HepG2 (cell line): ENCODE data around the gene SEMA3F. TPM values are rescaled to one million over a fixed set of nuclear protein-coding genes. Genes with fewer than 3 reads are reported as not detected.

Experiments
- CBX2 ChIP-seq, 2 experiments: fragments of 200-600 bp in 1 of 2; sonication (generic); formaldehyde crosslinking in 1 of 2; IDR thresholded peaks; 2 replicates each; pipeline versions ENCODE4 v1.7.0 to v1.8.1; 2018 to 2022; ENCODE audit warnings: low read depth in 2 of 2, low read length in 1 of 2, mild to moderate bottlenecking in 1 of 2, missing genetic modification reagents in 1 of 2
- DDIT3 ChIP-seq: sonication (generic); formaldehyde crosslinking; IDR thresholded peaks from 2 replicates; pipeline ENCODE4 v1.4.0; 2020; ENCODE audit warnings: mild to moderate bottlenecking, missing genetic modification reagents
- FOXC1 ChIP-seq: sonication (generic); formaldehyde crosslinking; IDR thresholded peaks from 2 replicates; pipeline ENCODE4 v1.8.0; 2022; ENCODE audit warnings: mild to moderate bottlenecking, missing genetic modification reagents, borderline replicate concordance
- GABPB1 ChIP-seq: IDR thresholded peaks from 2 replicates; pipeline ENCODE4 v1.6.1; 2016; ENCODE audit warnings: mild to moderate bottlenecking, missing genetic modification reagents, moderate library complexity, missing compliant biosample characterization
- HNRNPUL1 ChIP-seq: fragments of 200-400 bp; formaldehyde crosslinking; IDR thresholded peaks from 2 replicates; pipeline ENCODE4 v1.6.1; 2017; ENCODE audit warnings: low read depth, mild to moderate bottlenecking, low read length, moderate library complexity
- NFYB ChIP-seq: sonication (generic); formaldehyde crosslinking; IDR thresholded peaks from 2 replicates; pipeline ENCODE4 v1.4.0; 2020; ENCODE audit warnings: missing genetic modification reagents
- NRL ChIP-seq: sonication (generic); formaldehyde crosslinking; IDR thresholded peaks from 2 replicates; pipeline ENCODE4 v1.5.0; 2020; ENCODE audit warnings: missing genetic modification reagents, mild to moderate bottlenecking, moderate library complexity, borderline replicate concordance
- PLRG1 ChIP-seq: fragments of 450-650 bp; conservative IDR thresholded peaks from 2 replicates; pipeline ENCODE4 v1.6.1; 2016
- POLR2AphosphoS2 ChIP-seq: IDR thresholded peaks from 2 replicates; pipeline ENCODE4 v1.6.1; 2011; ENCODE audit warnings: low read depth, low read length, improper control_type of control experiment
- POLR2G ChIP-seq: fragments of 200-400 bp; formaldehyde crosslinking; IDR thresholded peaks from 2 replicates; pipeline ENCODE4 v1.6.1; 2018; ENCODE audit warnings: mild to moderate bottlenecking, low read depth, low read length, moderate library complexity
- RCOR2 ChIP-seq: IDR thresholded peaks from 2 replicates; pipeline ENCODE4 v1.6.1; 2016; ENCODE audit warnings: missing biosample characterization, missing genetic modification reagents
- RFX3 ChIP-seq: IDR thresholded peaks from 2 replicates; pipeline ENCODE4 v1.6.1; 2016; ENCODE audit warnings: missing biosample characterization, missing genetic modification reagents
- SMARCC2 ChIP-seq: fragments of 450-650 bp; IDR thresholded peaks from 2 replicates; pipeline ENCODE4 v1.6.1; 2017; ENCODE audit warnings: antibody characterized with exemption, mild to moderate bottlenecking
- SOX5 ChIP-seq: IDR thresholded peaks from 2 replicates; pipeline ENCODE4 v1.6.1; 2016; ENCODE audit warnings: borderline replicate concordance
- ZBTB34 ChIP-seq: sonication (generic); formaldehyde crosslinking; IDR thresholded peaks from 2 replicates; pipeline ENCODE4 v1.8.0; 2022; ENCODE audit warnings: mild to moderate bottlenecking, missing genetic modification reagents
- ZBTB38 ChIP-seq: sonication (generic); formaldehyde crosslinking; IDR thresholded peaks from 2 replicates; pipeline ENCODE4 v1.5.1; 2020; ENCODE audit warnings: mild to moderate bottlenecking, missing genetic modification reagents
- ZNF292 ChIP-seq: sonication (generic); formaldehyde crosslinking; IDR thresholded peaks from 2 replicates; pipeline ENCODE4 v1.8.1; 2022; ENCODE audit warnings: mild to moderate bottlenecking, low read depth, missing genetic modification reagents, borderline replicate concordance
- ZNF501 ChIP-seq: sonication (generic); formaldehyde crosslinking; IDR thresholded peaks from 2 replicates; pipeline ENCODE4 v1.5.1; 2020; ENCODE audit warnings: mild to moderate bottlenecking, moderate library complexity, missing genetic modification reagents
- ZNF709 ChIP-seq: sonication (generic); formaldehyde crosslinking; IDR thresholded peaks from 2 replicates; pipeline ENCODE4 v1.5.0; 2020; ENCODE audit warnings: mild to moderate bottlenecking, missing genetic modification reagents
- ZSCAN5A ChIP-seq: sonication (generic); formaldehyde crosslinking; IDR thresholded peaks from 2 replicates; pipeline ENCODE4 v1.8.0; 2022; ENCODE audit warnings: mild to moderate bottlenecking, missing genetic modification reagents, borderline replicate concordance
- polyA plus RNA-seq, 8 experiments: library from polyadenylated mRNA; depleted of rRNA in 3 of 8; stranded (reverse) in 7 of 8; unstranded in 1 of 8; fragments of >200 nt; fragmentation: Illumina TruSeq in 4 of 8; extraction: Trizol in 4 of 8; gene quantifications; 2 replicates each; pipeline versions ENCODE4 v1.2.1 to v1.2.3, GENCODE V29; 2011 to 2016; ENCODE audit warnings: low read depth in 4 of 8, missing spikeins in 1 of 8, mixed read lengths in 1 of 8; ENCODE audit not compliant: insufficient read depth in 1 of 8
- total RNA-seq, 5 experiments: library from RNA; depleted of rRNA; stranded (reverse); fragments of >200 nt; fragmentation: Illumina TruSeq; extraction: Trizol; gene quantifications; 2 replicates each; pipeline ENCODE4 v1.2.3, GENCODE V29; 2016; ENCODE audit warnings: low read depth in 1 of 5
- TF ChIP-seq, protein P1 (sequence below): sonication (generic); formaldehyde crosslinking; IDR thresholded peaks from 2 replicates; pipeline ENCODE4 v1.5.1; 2020; ENCODE audit warnings: mild to moderate bottlenecking, missing genetic modification reagents, borderline replicate concordance
- TF ChIP-seq, protein P2 (sequence below): sonication (generic); formaldehyde crosslinking; conservative IDR thresholded peaks from 2 replicates; pipeline ENCODE4 v1.8.0; 2022; ENCODE audit warnings: low read depth, missing genetic modification reagents
- TF ChIP-seq, protein P3 (sequence below): sonication (generic); formaldehyde crosslinking; conservative IDR thresholded peaks from 2 replicates; pipeline ENCODE4 v1.8.0; 2022; ENCODE audit warnings: missing genetic modification reagents

The SEMA3F gene
- total and polyA plus RNA-seq, 2 of the 13 experiments (the other 11 are each of a cell fraction or from before 2014, with no cell fraction given): 7.6 to 17.2 TPM

DNA sequence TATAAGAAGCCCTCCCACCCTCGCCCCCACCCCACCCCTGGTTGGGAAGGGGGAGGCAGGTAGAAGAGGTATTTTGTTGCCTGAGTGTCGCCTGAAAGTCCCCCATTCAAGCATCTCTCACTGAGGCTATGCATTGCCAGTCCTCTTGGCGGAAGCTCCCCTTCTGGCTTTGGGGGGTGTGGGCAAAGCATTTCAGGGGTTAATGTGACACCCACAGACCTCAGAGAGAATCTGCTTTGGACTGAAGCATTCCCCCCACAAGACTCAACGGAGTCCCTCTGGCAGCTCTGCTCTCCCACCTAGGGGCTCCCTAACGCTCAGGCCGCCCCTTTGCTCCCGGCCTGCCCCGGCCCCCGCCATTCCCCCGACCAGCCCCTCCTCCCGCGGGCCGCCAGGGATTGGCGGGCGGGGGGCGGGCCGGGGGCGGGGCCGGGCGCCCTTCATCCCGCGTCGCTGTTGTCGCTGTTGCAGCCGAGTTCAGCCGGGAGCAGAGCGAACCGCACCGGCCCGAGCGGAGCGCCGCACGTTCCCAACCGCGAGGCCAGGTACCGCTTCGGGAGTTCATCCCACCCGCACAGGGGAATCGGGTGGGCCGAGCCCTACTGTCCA, 49.8 kb downstream of the SEMA3F start, which contains the start of gene SLC38A3 (continued):
- TF ChIP-seq RFX3 (CRISPR knock-in tag) (no peak), SMARCC2 (no peak), POLR2G (peak; percentile 61; the same call in 1 of the 2 replicates), RCOR2 (CRISPR knock-in tag) (no peak), HNRNPUL1 (no peak), ZNF501 (no peak), ZNF292 (CRISPR knock-in tag) (no peak), POLR2AphosphoS2 (no peak), GABPB1 (CRISPR knock-in tag) (no peak), CBX2 (IDR thresholded peaks at IDR 0.05; ENCODE audit: low read depth, low read length) (no peak), CBX2 (CRISPR knock-in tag; IDR thresholded peaks at IDR 0.05; ENCODE audit: low read depth) (no peak), DDIT3 (no peak), ZBTB38 (CRISPR knock-in tag) (no peak), ZSCAN5A (no peak), ZBTB34 (no peak), PLRG1 (no peak), NRL (CRISPR knock-in tag) (no peak), FOXC1 (no peak), ZNF709 (CRISPR knock-in tag) (no peak), NFYB (no peak), SOX5 (CRISPR knock-in tag) (no peak)
- TF ChIP-seq, protein P1, sequence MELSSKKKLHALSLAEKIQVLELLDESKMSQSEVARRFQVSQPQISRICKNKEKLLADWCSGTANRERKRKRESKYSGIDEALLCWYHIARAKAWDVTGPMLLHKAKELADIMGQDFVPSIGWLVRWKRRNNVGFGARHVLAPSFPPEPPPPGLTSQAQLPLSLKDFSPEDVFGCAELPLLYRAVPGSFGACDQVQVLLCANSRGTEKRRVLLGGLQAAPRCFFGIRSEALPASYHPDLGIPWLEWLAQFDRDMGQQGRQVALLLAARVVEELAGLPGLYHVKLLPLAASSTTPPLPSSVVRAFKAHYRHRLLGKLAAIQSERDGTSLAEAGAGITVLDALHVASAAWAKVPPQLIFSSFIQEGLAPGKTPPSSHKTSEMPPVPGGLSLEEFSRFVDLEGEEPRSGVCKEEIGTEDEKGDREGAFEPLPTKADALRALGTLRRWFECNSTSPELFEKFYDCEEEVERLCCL (CRISPR knock-in tag): 0 out of 2 replicates have a peak, but pooled peaks have one; percentile 18
- TF ChIP-seq, protein P2, sequence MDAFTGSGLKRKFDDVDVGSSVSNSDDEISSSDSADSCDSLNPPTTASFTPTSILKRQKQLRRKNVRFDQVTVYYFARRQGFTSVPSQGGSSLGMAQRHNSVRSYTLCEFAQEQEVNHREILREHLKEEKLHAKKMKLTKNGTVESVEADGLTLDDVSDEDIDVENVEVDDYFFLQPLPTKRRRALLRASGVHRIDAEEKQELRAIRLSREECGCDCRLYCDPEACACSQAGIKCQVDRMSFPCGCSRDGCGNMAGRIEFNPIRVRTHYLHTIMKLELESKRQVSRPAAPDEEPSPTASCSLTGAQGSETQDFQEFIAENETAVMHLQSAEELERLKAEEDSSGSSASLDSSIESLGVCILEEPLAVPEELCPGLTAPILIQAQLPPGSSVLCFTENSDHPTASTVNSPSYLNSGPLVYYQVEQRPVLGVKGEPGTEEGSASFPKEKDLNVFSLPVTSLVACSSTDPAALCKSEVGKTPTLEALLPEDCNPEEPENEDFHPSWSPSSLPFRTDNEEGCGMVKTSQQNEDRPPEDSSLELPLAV (CRISPR knock-in tag): no peak
- TF ChIP-seq, protein P3, sequence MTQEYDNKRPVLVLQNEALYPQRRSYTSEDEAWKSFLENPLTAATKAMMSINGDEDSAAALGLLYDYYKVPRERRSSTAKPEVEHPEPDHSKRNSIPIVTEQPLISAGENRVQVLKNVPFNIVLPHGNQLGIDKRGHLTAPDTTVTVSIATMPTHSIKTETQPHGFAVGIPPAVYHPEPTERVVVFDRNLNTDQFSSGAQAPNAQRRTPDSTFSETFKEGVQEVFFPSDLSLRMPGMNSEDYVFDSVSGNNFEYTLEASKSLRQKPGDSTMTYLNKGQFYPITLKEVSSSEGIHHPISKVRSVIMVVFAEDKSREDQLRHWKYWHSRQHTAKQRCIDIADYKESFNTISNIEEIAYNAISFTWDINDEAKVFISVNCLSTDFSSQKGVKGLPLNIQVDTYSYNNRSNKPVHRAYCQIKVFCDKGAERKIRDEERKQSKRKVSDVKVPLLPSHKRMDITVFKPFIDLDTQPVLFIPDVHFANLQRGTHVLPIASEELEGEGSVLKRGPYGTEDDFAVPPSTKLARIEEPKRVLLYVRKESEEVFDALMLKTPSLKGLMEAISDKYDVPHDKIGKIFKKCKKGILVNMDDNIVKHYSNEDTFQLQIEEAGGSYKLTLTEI (CRISPR knock-in tag): no peak
